Fibroblast of the aortic adventitia (primary cell): Measurements from ENCODE around the gene RPL23. TPM values are rescaled to one million over a fixed set of nuclear protein-coding genes. Genes with fewer than 3 reads are reported as not detected.

Experiments
- DNase-seq: peaks from one replicate; pipeline ENCODE4 v3.0.0-alpha.2; 2010; ENCODE audit warnings: low read depth
- H3K4me3 ChIP-seq: 2 replicates; pipeline ENCODE4 v1.5.1; 2011; ENCODE audit warnings: low read depth, mild to moderate bottlenecking, control low read depth, low read length, moderate library complexity
- total RNA-seq: library from RNA; depleted of rRNA; stranded (reverse); fragments of >200 nt; gene quantifications from 2 replicates; pipeline ENCODE4 v1.2.3, GENCODE V29; 2012; ENCODE audit warnings: low replicate concordance
- TF ChIP-seq, protein P1 (sequence below): IDR thresholded peaks from 2 replicates; pipeline ENCODE4 v1.5.1; 2011; ENCODE audit warnings: mild to moderate bottlenecking, low read length, control low read depth, inconsistent platforms; ENCODE audit not compliant: insufficient read depth

The RPL23 gene
- total RNA-seq: 638 and 2,401 TPM in 2 replicates

DNA sequence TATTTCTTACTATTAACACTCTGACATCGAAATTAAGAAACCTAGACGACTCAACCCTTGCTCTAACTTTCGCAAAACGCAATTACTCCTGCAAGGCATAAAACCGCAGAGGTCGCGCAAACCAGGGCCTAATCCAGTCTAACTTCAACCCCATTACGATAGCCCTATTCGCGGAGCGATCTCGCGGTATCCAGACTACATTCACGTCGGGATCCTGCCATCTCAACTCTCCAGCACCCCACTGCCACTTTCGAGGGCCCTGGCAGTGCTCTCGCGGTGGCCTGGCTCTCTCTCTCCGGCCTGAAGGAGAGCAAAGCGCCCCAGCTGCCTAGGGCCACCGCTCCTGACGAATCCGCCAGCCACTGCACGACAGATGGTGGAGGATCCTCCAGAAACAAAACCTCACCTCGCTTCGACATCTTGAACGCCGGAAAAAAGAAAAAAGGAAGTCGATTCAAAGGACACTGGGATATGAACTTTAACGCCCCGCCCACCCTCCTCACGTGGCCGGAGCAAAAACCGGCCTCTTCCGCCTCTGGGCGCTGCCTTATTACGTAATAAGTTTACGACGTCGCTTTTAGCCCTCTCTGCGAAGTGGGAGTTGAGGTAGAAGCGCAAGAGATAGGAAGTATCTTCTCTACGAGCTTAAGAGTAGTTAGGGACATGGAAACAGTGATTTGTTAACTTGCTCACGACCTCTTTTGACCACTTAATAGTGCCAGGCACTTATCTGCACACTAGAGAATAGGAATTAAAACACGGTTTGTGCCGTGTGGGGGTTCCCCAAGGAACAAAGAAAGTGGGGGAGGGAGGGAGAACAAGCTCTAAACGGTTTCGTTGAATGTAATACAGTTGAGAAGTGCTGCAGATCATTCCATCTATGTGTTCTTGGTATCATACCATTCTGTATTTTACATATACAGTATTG, at the start of gene RPL23:
RPL23 (minus strand) TSS at position 430 of the 928 bp plus-strand sequence; CDS start at position 419, 11 bp downstream.
- TF ChIP-seq, protein P1, sequence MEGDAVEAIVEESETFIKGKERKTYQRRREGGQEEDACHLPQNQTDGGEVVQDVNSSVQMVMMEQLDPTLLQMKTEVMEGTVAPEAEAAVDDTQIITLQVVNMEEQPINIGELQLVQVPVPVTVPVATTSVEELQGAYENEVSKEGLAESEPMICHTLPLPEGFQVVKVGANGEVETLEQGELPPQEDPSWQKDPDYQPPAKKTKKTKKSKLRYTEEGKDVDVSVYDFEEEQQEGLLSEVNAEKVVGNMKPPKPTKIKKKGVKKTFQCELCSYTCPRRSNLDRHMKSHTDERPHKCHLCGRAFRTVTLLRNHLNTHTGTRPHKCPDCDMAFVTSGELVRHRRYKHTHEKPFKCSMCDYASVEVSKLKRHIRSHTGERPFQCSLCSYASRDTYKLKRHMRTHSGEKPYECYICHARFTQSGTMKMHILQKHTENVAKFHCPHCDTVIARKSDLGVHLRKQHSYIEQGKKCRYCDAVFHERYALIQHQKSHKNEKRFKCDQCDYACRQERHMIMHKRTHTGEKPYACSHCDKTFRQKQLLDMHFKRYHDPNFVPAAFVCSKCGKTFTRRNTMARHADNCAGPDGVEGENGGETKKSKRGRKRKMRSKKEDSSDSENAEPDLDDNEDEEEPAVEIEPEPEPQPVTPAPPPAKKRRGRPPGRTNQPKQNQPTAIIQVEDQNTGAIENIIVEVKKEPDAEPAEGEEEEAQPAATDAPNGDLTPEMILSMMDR: no peak
- H3K4me3 ChIP-seq: peak within 1 kb of the TSS; percentile 80
- DNase-seq: peak; percentile 98

DNA sequence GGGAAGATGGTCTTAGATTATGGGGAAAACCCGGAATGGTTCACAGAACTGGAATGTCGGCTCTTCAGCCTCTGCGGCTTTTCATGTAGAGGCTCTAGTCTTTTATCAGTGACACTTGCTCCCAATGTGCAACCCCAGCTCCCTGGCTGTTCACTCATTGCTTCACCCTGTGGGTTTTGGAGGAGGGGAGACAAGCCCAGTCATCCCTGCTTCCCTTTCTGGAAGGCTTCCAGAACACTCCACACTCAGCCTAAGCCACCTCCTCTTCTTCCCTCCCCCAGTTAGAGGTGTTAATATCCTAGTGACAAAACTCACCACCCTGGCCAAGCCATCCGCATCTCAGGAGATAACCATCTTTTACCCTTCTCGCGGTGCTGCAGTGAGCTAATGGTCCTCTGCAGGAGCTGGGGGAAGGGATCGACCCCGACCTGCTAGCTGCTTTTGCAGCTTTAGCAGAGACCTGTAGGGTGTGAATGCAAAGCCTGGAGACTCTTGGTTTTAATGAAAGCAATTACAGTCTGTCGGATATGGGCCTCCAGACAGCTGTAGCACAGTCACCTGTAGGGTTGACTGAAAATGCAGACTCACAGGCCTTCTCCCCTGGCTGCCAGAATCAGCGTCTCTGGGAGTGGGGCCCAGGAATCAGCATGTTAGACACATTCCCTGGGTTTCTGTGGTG, 47.6 kb upstream of the RPL23 start:
- DNase-seq: peak; percentile 98
- TF ChIP-seq, protein P1: no peak
- no peak overlapping the region for H3K4me3 ChIP-seq

DNA sequence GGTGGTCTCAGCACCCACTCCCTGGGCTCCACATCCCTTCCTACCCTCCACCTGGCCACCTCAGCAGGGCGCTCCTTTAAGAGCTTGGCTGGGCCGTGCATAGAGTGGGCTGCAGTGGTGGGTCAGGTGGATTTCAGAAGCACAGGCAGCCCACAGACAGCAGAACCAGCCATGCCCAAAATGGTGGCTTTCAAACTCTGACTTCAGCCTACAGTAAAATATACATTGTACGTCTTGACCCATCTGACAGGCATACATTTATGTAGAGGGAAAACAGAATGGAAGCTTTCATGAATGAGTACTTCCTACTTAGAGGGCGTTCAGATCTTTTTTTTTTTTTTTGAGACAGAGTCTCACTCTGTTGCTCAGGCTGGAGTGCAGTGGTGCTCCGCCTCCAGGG, 45.9 kb upstream of the RPL23 start:
- no peak overlapping the region for H3K4me3 ChIP-seq
- TF ChIP-seq, protein P1: no peak
- DNase-seq: no peak

DNA sequence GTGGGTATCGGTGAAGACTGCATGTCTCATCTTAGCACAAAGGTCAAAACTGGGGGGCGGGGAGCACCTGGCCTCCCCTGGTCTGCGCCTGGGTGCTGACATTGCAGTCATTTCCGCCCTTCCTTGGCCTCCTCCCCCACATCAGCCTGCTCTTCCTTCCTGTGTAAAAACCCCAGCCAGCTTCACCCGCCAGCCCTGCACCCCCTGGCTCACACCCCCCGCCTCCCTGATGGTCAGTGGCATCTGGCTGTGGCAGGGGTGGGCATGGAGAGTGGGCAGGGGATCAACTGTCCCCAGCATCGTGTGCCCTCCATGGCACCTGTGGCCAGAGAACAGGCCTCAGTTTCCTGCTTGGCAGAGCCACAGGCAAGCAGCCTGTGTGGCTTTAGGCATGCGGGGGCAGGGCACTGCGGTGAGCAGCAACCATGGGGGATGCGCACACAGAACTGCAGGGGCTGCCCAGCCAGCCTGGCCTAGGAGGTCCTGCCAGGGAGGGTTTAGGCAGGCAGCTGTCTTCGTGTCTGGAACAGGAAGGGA, 45.4 kb upstream of the RPL23 start:
- TF ChIP-seq, protein P1: no peak
- no peak for DNase-seq
- no peak overlapping the region for H3K4me3 ChIP-seq

DNA sequence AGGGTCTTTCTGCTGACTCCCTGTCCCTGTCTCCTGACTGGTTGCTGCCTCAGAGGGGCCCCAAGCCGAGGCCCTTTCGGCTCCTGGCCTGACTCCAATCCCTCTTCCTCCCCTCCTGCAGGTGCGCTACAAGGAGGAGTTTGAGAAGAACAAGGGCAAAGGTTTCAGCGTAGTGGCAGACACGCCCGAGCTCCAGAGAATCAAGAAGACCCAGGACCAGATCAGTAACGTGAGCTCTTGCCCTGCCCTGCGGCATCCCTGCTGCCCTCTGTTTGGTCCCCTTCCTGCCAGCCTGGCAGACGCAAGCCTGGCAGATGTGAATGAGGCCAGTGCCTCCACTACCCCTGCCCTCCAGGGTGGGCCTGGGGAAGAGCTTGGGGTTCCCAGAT, 44.8 kb upstream of the RPL23 start:
- no peak overlapping the region for H3K4me3 ChIP-seq
- no peak for DNase-seq
- TF ChIP-seq, protein P1: no peak

DNA sequence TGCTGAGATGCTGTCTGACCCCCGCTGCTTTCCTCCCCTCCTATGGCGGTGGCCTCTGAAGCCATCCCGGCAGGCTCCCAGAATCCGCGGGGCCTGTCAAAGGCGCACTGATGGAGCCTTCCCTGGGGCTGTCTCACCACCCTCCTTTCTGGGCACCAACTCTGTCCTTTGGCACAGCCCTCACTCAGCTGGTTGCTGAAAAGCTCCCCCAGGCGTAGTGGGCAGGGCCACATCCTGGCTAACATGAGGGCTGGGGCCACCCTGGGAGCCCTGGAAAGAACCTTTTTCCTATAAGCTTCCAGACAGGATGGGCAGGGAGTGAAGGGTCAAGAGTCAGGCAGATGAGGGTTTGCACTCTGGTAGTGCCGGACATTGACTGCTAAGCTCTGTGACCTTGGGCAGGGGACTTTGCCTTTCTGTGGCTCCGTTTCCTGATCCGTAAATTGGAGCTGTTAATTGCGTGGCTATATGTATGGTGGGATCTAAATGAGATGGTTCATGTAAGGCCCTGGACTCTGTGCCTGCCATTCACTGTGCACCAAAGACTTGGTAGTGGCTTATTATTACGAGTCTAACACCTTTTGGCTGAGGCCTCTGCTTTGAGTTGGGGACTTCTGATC, 44.3 kb upstream of the RPL23 start:
- TF ChIP-seq, protein P1: no peak
- no peak for DNase-seq
- no peak overlapping the region for H3K4me3 ChIP-seq
